GM18499 (cell line): Measurements from ENCODE around the gene NCLN.

Experiments used
- ATAC-seq: cut with Tn5 transposase; IDR thresholded peaks from one replicate; pipeline ENCODE4 v1.9.1; 2021; ENCODE audit warnings: moderate number of reproducible peaks; ENCODE audit not compliant: insufficient read depth, unreplicated experiment

Gene NCLN

DNA sequence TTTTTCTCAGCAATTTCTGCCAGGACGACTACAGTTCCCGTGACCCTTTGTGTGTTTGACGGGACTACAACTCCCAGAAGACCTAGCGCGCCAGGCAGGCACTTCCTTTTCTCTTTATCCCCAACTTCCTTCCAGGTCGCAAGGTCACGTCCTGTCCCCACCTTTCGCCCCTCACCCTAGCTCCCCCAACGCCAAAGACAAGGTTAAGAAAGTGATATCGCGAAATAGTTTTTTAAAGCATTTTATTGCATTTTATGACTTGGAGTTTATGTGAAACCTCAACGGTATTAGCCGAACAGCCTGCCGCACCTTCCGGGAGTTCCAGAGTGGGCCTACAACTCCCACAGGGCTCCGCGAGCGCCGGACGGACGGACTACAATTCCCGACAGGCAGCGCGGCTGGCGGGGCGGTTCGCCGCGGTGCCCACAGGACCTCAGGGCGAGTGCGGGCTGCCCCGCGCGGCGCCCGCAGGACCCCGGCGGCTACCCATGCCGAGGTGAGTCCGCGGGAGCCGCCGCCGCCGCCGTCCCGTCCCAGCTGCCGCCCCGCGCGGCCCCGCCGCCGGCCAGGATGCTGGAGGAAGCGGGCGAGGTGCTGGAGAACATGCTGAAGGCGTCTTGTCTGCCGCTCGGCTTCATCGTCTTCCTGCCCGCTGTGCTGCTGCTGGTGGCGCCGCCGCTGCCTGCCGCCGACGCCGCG is at the start of gene NCLN:
Gene NCLN, plus strand, starts transcription at position 470 of the 699 bp plus-strand sequence. Its CDS starts 101 bp downstream, at position 571.
- no peak for ATAC-seq

DNA sequence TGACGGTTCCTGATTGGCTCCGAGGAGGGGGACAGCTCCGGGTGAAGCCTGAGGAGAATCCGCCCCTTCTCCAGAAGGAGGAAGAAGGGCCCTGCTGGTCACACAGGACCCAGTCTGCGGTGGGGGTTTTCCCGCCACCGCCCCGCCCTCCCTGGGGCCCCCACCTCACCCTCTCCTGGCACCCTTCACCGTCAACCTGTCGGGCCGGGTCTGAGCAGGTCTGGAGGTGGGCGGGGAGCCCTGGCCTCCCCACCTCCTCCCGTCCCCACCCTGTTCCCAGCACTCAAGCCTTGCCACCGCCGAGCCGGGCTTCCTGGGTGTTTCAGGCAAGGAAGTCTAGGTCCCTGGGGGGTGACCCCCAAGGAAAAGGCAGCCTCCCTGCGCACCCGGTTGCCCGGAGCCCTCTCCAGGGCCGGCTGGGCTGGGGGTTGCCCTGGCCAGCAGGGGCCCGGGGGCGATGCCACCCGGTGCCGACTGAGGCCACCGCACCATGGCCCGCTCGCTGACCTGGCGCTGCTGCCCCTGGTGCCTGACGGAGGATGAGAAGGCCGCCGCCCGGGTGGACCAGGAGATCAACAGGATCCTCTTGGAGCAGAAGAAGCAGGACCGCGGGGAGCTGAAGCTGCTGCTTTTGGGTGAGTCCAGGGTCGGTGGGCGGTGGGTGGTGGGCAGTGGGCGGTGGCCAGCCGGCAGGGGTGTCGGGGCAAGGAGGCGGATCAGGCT is 49.6 kb upstream of the NCLN start, which contains the start of gene GNA15:
Gene GNA15, plus strand, starts transcription at position 73 of the 723 bp plus-strand sequence. Its CDS starts 418 bp downstream, at position 491.
- ATAC-seq = no peak

- ATAC-seq = no peak
Observed at GRCh38 chr19:3136684-3137055, 49.1 kb upstream of the NCLN start.

GRCh38 chr19:3137119-3137518 is 48.6 kb upstream of the NCLN start:
- no peak for ATAC-seq

GRCh38 chr19:3138268-3138667 is 47.5 kb upstream of the NCLN start:
- no peak for ATAC-seq

DNA sequence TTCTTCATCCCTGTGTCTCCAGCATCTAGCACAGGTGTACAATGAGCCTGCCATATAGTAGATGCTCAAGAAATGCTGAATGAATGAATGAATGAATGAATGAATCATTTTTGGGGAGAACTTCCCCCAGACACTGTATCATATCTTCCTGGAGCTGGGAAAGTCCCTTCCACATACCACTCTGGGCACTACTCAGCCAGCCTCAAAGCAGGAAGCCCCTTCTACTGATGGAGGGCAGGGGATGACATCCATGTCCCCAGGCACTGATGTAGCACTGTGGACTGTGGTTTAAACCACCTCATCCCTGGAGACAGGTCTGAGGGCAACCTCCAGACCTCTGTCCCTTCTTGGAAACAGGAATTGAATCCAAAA is 45.1 kb upstream of the NCLN start:
- ATAC-seq = no peak

DNA sequence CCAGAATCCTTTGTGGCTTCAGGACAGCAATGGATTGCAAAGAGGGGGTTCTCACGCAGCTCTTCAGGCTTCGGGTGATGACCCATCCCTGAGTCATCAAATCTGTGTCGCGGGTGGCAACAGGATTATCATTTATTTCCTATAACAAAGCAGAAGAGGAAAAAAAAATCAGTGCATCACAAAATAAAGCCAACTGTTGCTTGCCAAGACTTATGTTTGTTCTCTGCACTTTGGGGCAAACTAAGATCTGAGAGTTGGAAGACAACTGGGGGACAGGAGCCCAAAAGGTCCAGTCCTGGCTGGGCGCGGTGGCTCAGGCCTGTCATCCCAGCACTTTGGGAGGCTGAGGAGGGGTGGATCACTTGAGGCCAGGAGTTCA is 43.4 kb upstream of the NCLN start:
- no peak for ATAC-seq

DNA sequence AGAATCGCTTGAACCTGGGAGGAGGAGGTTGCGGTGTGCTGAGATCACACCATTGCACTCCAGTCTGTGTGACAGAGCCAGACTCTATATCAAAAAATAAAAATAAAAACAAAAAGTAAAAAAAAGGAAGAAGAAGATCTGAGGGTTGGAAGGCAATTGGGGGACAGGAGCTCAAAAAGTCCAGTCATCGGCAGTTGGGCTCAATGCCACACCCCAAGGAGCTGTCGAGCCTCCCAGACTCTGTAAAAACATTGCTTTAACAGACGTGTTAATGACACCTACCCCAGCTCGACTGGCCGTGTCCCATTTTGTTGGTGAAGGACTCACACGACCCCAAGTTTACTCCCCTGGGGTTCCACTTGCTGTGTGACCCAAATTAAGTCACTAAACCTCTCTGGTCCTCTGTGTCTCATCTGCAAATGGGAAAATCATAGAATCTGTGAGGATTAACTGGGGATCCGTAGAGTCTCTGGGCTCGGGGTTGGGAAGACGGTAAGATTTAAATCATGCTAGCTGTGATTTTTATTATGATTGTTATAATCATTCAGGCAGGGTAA is 42.9 kb upstream of the NCLN start:
- no peak for ATAC-seq

DNA sequence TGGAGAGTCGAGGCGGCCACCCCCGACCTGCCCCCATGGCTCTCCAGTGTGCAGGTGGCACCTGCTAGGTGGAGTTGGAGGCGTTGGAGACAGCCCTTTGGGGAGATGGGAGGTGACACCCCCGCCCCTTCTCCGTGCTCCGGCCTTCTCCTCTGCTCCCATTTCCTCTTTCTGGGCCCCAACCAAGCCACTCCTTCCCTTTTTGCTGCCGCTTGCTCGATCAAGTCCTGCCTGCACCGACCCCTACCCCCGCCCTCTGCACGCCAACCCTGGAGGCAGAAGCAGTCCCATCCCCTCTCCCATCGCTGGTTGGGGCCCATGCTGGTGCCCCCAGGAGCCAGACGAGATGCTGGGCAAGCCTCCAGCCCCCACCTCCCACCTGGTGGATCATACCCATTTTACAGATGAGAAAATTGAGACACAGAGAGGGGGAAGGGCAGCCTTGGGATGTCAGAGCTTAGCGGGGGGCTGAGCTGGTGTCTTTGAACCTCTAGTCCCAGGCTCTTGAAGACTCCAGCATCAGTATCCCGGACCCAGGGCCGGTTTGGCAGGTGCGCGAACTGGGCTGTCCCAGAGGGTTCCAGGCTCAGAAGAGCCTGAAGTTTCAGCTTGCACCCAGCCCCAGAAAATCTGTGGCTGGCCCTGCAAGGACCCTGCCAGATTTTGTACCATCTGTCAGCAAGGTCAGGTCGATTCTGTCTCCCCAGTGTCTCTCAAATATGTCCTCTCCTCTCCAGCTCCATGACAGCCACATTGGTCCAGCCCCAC is 39.6 kb upstream of the NCLN start:
- ATAC-seq = no peak

GRCh38 chr19:3146677-3147100 is 39.0 kb upstream of the NCLN start:
- ATAC-seq = no peak

GRCh38 chr19:3148503-3148902 is 37.2 kb upstream of the NCLN start:
- ATAC-seq = no peak

DNA sequence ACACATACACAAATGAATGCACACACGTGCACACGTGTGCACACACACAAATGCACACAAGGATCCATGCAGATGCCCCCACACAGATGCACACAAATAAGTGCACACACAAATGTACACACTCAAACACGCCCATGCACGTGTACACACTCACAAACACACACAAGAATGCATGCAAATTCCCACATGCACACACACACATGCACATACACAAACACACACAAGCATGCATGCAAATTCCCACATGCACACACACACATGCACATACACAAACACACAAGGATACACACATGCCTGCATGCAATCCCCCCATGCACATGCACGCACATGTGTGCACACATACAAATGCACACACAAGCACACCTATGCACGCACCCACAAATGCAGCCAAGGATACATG is 36.6 kb upstream of the NCLN start:
- ATAC-seq = no peak

DNA sequence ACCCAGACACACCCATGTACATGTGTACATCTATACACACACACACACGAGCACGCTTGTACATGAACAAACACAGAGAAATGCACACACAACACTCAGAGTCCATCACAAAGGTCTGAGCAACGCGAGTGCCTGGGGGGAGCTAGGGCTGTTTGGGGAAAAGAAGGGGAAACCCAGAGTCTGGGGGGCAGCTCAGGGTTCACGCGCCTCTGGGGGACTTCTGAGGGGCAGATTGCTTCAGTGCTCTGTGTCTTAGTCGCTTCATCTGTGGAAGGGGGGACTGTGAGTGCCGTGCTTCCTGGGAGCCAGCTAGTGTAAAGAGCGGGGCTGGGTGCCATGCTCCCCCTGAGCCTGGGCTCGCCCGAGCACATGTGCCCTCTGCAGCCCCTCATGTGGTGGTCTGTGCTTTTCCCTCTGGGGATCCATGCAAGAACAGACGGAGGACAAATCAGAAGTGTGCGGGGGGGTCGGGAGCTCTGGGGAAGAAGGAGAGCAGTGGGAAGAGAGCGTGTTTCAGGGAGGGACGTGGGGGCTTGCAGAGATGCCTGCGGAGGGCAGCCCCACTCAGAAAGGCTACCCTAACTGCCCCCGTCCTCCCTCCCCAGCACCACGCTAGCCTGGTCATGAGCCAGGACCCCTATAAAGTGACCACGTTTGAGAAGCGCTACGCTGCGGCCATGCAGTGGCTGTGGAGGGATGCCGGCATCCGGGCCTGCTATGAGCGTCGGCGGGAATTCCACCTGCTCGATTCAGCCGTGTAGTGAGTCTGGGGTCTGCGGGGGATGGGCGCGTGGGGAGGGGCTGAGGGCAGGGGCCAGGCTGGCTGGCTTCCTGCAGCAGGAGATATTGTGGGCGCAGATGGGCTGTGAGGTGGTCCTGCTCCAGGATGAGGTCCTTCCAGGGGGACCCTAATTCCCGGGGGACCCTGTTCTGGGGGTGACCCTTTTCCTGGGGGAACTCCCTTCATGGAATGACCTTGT is 35.9 kb upstream of the NCLN start:
- no peak for ATAC-seq

DNA sequence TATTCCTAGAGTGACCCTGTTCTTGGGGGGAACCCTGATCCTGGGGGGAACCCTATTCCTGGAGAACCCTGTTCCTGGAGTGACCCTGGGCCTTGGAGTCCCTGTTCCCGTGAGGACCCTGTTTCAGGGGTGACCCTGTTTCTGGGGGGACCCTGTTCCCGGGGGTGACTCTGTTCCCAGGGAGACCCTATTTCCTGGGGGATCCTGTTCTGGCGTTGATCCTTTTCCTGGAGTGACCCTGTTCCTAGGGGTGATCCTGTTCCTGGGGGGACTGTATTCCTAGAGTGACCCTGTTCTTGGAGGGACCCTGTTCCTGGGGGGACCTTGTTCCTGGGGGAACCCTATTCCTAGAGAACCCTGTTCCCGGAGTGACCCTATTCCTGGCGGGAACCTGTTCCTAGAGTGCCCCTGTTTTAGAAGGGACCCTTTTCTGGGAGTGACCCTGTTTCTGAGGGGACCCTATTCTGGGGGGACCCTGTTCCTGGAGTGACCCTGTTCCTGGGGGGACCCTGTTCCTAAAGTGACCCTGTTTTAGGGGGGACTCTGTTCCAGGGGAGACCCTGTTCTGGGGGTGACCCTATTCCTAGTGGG is 34.9 kb upstream of the NCLN start:
- no peak for ATAC-seq

GRCh38 chr19:3151563-3152418 is 33.9 kb upstream of the NCLN start:
- no peak for ATAC-seq

DNA sequence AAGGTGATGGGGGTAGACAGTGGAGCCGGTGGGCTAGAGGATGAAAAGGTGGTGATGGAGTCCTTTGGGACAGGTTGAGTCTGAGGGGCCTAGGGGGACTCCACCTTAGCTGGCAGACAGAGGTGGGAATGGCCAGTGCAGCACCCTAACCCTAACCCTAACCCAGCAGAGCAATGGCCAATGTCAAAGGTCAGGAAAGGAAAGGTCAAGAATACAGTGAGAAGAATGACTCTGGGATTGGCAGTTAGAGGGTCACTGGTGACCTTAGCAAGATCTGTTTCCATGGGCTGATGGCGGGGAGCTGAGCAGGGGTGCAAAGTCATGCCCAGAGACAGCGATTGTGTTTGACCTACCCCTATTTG is 33.3 kb upstream of the NCLN start:
- ATAC-seq = no peak

DNA sequence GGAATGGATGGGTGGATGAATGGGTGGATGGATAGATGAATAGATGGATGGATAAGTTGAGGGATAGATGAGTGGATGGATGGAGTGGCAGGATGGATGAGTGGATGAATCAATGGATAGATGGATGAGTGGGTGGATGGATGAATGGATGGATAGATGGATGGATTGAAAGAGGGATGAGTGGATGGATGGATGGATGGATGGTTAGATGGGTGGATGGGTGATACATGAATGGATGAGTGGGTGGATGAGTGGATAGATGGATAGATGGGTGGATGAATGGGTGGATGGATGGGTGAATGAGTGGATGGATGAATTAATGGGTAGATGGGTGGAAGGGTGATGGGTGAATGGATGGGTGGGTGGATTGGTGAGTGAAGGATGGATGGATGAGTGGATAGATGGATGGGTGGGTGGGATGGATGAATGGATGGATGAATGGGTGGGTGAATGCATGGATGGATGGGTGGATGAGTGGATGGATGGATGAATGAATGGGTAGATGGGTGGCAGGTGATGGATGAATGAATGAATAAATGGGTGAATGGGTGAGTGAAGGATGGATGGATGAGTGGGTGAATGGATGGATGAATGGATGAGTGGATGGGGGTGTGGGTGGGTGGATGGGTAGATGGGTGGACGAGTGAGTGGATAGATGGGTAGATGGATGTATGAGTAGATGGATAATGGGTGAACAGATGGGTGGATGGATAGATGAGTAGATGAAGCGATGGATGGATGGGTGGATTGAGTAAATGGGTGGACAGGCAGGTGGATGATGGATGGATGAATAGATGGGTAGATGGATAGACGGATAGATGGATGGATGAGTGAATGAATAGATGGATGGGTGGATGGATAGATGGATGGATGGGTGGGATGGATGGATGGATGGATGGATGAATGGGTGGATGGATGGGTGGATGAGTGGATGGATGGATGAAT is 32.2 kb upstream of the NCLN start:
- no peak for ATAC-seq
